ENCODE results near the gene GNRH2.

- TF ChIP-seq POLR2A (IDR thresholded peaks at IDR 0.05) (no peak), CTCF (IDR thresholded peaks at IDR 0.05) (no peak)
Measured at GRCh38 chr20:3013771-3014170, 29.7 kb upstream of the GNRH2 start.

Measured in lower leg skin (tissue), 3 donors.